ENCODE measurements around the gene ATG3. TPM values are rescaled to one million over a fixed set of nuclear protein-coding genes. Genes with fewer than 3 reads are reported as not detected.

ATG3 gene
- total RNA-seq, 1 donor from 2014 or later = 33.6 TPM

- no peak overlapping the region for H3K4me3 Mint-ChIP-seq (ENCODE audit: unreplicated experiment)
- H3K27me3 Mint-ChIP-seq (ENCODE audit: unreplicated experiment) = no peaks in the 10 kb centered on the region
- H3K27ac Mint-ChIP-seq (ENCODE audit: unreplicated experiment) = no peak overlapping the region
- H3K4me1 Mint-ChIP-seq (ENCODE audit: low read depth, unreplicated experiment) = no peaks in the 10 kb centered on the region
- no peaks in the 10 kb centered on the region for H3K36me3 Mint-ChIP-seq (ENCODE audit: unreplicated experiment)
- no peaks in the 10 kb centered on the region for H3K9me3 Mint-ChIP-seq (ENCODE audit: unreplicated experiment)
- TF ChIP-seq CTCF (IDR thresholded peaks at IDR 0.05; ENCODE audit: partially characterized antibody, unreplicated experiment) = no peak
- DNase-seq = no peak
Measured at GRCh38 chr3:112594856-112595255, 33.1 kb upstream of the ATG3 start.

- no peak overlapping the region for H3K4me3 Mint-ChIP-seq (ENCODE audit: unreplicated experiment)
- H3K27ac Mint-ChIP-seq (ENCODE audit: unreplicated experiment) = no peak overlapping the region
- TF ChIP-seq CTCF (IDR thresholded peaks at IDR 0.05; ENCODE audit: partially characterized antibody, unreplicated experiment) = no peak
- H3K9me3 Mint-ChIP-seq (ENCODE audit: unreplicated experiment) = no peaks in the 10 kb centered on the region
- DNase-seq = no peak
- no peaks in the 10 kb centered on the region for H3K27me3 Mint-ChIP-seq (ENCODE audit: unreplicated experiment)
- no peaks in the 10 kb centered on the region for H3K4me1 Mint-ChIP-seq (ENCODE audit: low read depth, unreplicated experiment)
- H3K36me3 Mint-ChIP-seq (ENCODE audit: unreplicated experiment) = no peaks in the 10 kb centered on the region
Measured at GRCh38 chr3:112593258-112593657, 31.5 kb upstream of the ATG3 start.

- DNase-seq = no peak
- Mint-ChIP-seq H3K4me3 (ENCODE audit: unreplicated experiment) (no peak overlapping the region), H3K27ac (ENCODE audit: unreplicated experiment) (no peak overlapping the region), H3K36me3 (ENCODE audit: unreplicated experiment) (no peaks in the 10 kb centered on the region), H3K27me3 (ENCODE audit: unreplicated experiment) (no peaks in the 10 kb centered on the region), H3K4me1 (ENCODE audit: low read depth, unreplicated experiment) (no peaks in the 10 kb centered on the region), H3K9me3 (ENCODE audit: unreplicated experiment) (no peaks in the 10 kb centered on the region)
- no peak for TF ChIP-seq CTCF (IDR thresholded peaks at IDR 0.05; ENCODE audit: partially characterized antibody, unreplicated experiment)
Measured at GRCh38 chr3:112587336-112587735, 25.6 kb upstream of the ATG3 start.

GRCh38 chr3:112585782-112586181, 24.0 kb upstream of the ATG3 start:
- no peak for TF ChIP-seq CTCF (IDR thresholded peaks at IDR 0.05; ENCODE audit: partially characterized antibody, unreplicated experiment)
- Mint-ChIP-seq H3K27ac (ENCODE audit: unreplicated experiment) (no peak overlapping the region), H3K4me1 (ENCODE audit: low read depth, unreplicated experiment) (no peaks in the 10 kb centered on the region), H3K9me3 (ENCODE audit: unreplicated experiment) (no peaks in the 10 kb centered on the region), H3K4me3 (ENCODE audit: unreplicated experiment) (no peak overlapping the region), H3K36me3 (ENCODE audit: unreplicated experiment) (no peaks in the 10 kb centered on the region), H3K27me3 (ENCODE audit: unreplicated experiment) (no peaks in the 10 kb centered on the region)
- DNase-seq = no peak

GRCh38 chr3:112583105-112583504, 21.3 kb upstream of the ATG3 start:
- no peaks in the 10 kb centered on the region for H3K4me1 Mint-ChIP-seq (ENCODE audit: low read depth, unreplicated experiment)

More at GRCh38 chr3:112583105-112583504, 21.3 kb upstream of the ATG3 start:
- Mint-ChIP-seq H3K4me3 (ENCODE audit: unreplicated experiment) (no peak overlapping the region), H3K27ac (ENCODE audit: unreplicated experiment) (no peak overlapping the region), H3K27me3 (ENCODE audit: unreplicated experiment) (no peaks in the 10 kb centered on the region), H3K36me3 (ENCODE audit: unreplicated experiment) (no peaks in the 10 kb centered on the region), H3K9me3 (ENCODE audit: unreplicated experiment) (no peaks in the 10 kb centered on the region)
- DNase-seq = no peak
- no peak for TF ChIP-seq CTCF (IDR thresholded peaks at IDR 0.05; ENCODE audit: partially characterized antibody, unreplicated experiment)
